RCC 7860 (cell line): Measurements from ENCODE around the gene RBAK.
"Not testable (repeated sequence)": the region's sequence is repeated elsewhere in the genome, so short reads cannot be mapped to it uniquely, and the experiment has no call there.

Experiments
- DNase-seq: peaks from one replicate; pipeline ENCODE4 v3.0.0-alpha.2; 2015; ENCODE audit warnings: low spot score
- FAIRE-seq: peaks from 2 replicates; lab custom pipeline; 2012; peaks lifted over from hg19 to GRCh38; lab: Jason Lieb, UNC

RBAK gene

GRCh38 chr7:5045558-5046396 lies at the start of gene RBAK:
Gene RBAK (plus strand): TSS chr7:5045860. CDS start chr7:5048077, 2,217 bp downstream.
- no peak for FAIRE-seq

GRCh38 chr7:4996696-4997222 lies 48.9 kb upstream of the RBAK start:
- FAIRE-seq (no peak), DNase-seq (no peak)

More at GRCh38 chr7:5045558-5046396, at the start of gene RBAK:
- DNase-seq: peak; percentile 93

GRCh38 chr7:4998244-4998643 lies 47.4 kb upstream of the RBAK start:
- FAIRE-seq: no peak
- no peak for DNase-seq

- FAIRE-seq: no peak
- no peak for DNase-seq
Measured at GRCh38 chr7:4998910-4999309, 46.8 kb upstream of the RBAK start.

- FAIRE-seq (no peak), DNase-seq (no peak)
Measured at GRCh38 chr7:4999369-4999950, 46.2 kb upstream of the RBAK start.

GRCh38 chr7:5001003-5001402 lies 44.7 kb upstream of the RBAK start:
- no peak for FAIRE-seq
- DNase-seq: no peak

GRCh38 chr7:5001911-5002310 lies 43.7 kb upstream of the RBAK start:
- DNase-seq (no peak), FAIRE-seq (no peak)

- FAIRE-seq: no peak
- DNase-seq: no peak
Measured at GRCh38 chr7:5005066-5005465, 40.6 kb upstream of the RBAK start.

GRCh38 chr7:5012985-5013384 lies 32.7 kb upstream of the RBAK start:
- no peak for DNase-seq
- no peak for FAIRE-seq

- DNase-seq, FAIRE-seq: not testable (repeated sequence)
Measured at GRCh38 chr7:5015936-5016335, 29.7 kb upstream of the RBAK start.

GRCh38 chr7:5017626-5018025 lies 28.0 kb upstream of the RBAK start:
- not testable (repeated sequence) for FAIRE-seq, DNase-seq

- DNase-seq (no peak), FAIRE-seq (no peak)
Measured at GRCh38 chr7:5020098-5020497, 25.6 kb upstream of the RBAK start.

- FAIRE-seq, DNase-seq: not testable (repeated sequence)
Measured at GRCh38 chr7:5020976-5021550, 24.6 kb upstream of the RBAK start.

GRCh38 chr7:5023626-5024025 lies 22.0 kb upstream of the RBAK start:
- DNase-seq, FAIRE-seq: not testable (repeated sequence)

GRCh38 chr7:5027796-5028410 lies 17.8 kb upstream of the RBAK start:
- not testable (repeated sequence) for FAIRE-seq
- DNase-seq: peak; percentile 23

GRCh38 chr7:5033186-5033585 lies 12.5 kb upstream of the RBAK start:
- not testable (repeated sequence) for DNase-seq, FAIRE-seq

GRCh38 chr7:5035276-5035675 lies 10.4 kb upstream of the RBAK start:
- no peak for DNase-seq
- FAIRE-seq: no peak

GRCh38 chr7:5036446-5036845 lies 9.2 kb upstream of the RBAK start:
- FAIRE-seq: no peak
- no peak for DNase-seq

- FAIRE-seq: no peak
- no peak for DNase-seq
Measured at GRCh38 chr7:5041047-5041446, 4.6 kb upstream of the RBAK start.

- no peak for FAIRE-seq
Measured at GRCh38 chr7:5043661-5044060, 2.0 kb upstream of the RBAK start.

GRCh38 chr7:5046397-5046732 lies 705 bp downstream of the RBAK start:
- not testable (repeated sequence) for FAIRE-seq, DNase-seq

More at GRCh38 chr7:5043661-5044060, 2.0 kb upstream of the RBAK start:
- DNase-seq: no peak
